RPMI7951 (cell line): Measurements from ENCODE around the gene GALNT15. TPM values are rescaled to one million over a fixed set of nuclear protein-coding genes. Genes with fewer than 3 reads are reported as not detected.

ENCODE experiments used
- DNase-seq: peaks from one replicate; pipeline ENCODE4 v3.0.0-alpha.2; 2012; ENCODE audit warnings: low read depth
- total RNA-seq: library from RNA; depleted of rRNA; stranded (reverse); fragments of >200 nt; shearing (Covaris generic); gene quantifications from 2 replicates; pipeline ENCODE4 v1.2.3, GENCODE V29; 2014; rRNA removed

The GALNT15 gene, protein sequence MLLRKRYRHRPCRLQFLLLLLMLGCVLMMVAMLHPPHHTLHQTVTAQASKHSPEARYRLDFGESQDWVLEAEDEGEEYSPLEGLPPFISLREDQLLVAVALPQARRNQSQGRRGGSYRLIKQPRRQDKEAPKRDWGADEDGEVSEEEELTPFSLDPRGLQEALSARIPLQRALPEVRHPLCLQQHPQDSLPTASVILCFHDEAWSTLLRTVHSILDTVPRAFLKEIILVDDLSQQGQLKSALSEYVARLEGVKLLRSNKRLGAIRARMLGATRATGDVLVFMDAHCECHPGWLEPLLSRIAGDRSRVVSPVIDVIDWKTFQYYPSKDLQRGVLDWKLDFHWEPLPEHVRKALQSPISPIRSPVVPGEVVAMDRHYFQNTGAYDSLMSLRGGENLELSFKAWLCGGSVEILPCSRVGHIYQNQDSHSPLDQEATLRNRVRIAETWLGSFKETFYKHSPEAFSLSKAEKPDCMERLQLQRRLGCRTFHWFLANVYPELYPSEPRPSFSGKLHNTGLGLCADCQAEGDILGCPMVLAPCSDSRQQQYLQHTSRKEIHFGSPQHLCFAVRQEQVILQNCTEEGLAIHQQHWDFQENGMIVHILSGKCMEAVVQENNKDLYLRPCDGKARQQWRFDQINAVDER
- total RNA-seq, result 0.12 TPM in 1 of 2 replicates, not detected in the other

DNA sequence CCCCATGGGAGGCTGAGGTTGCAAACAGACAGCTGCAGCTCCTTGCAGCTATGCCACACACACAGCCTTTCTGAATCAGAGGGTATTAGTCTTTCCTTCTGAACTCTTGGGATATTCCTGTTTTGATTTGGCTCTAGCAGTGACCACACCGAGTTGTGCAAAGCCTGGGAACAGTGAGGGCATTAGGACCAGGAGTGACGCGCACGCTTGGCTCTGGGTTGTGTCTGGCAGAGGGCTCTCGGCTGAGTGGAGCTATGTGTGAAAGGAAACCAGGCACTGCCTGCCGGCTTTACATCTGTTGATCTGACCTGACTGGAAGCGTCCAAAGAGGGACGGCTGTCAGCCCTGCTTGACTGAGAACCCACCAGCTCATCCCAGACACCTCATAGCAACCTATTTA lies at the start of gene GALNT15:
GALNT15 (plus strand) TSS at position 292 of the 400 bp plus-strand sequence. CDS start 472 bp downstream, outside the sequence.
- peak; percentile 87 for DNase-seq

DNA sequence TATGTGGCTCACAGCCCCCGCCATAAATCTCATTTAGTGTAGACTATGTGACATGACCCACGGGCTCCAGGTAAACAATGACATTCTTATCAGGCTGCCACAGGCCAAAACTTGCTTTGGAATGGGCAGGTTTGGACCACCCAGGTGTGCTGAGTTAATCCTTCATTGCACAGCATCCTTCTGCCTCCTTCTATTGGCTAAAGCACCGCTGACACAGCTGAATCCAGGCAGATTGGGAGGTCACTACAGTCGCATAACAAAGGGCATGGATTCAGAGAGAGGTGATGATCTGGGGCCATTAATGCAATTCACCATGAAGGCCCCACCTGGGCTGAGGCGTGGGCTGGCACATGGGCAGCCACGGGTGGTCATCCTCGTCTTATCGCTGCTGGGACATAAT lies 47.8 kb upstream of the GALNT15 start:
- no peak for DNase-seq

DNA sequence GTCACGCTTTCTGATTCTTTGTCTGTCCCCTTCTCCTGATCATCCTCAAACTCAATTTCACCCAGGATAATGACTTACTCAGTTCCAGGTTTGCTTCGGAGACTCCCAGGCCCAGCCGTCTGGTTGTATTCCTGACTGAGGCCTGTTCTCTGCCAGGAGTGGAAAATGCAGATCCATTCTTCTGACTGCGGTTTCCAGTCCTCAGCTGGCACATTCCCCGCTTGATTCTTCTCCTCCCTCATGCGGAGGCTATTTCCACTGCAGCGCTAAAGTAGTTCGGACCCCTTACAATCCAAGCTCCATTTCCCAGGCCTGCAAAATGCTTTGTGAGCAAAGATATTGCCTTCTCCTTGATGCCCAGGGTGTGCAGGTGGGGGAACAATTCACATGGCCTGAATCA lies 47.2 kb upstream of the GALNT15 start:
- no peak for DNase-seq

DNA sequence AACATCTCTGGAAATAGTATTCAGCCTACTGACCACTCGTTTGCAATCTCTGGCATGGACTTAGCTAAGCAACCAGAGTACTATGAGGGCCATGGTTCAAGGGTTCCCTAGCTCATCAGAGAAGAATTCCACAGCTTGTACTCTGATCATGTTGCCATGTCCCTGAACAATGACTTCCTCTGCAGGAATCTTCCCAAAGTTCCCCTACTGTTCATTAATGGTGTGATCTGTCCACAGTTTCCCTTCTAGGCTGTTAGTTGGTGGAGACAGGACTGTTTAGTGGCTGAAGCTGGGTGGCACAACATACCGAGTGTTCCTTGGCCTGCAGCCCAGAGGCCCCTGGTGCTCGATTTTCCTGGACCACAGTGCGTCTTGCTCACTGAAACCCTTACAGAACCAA lies 44.4 kb upstream of the GALNT15 start:
- DNase-seq, result peak; percentile 55

DNA sequence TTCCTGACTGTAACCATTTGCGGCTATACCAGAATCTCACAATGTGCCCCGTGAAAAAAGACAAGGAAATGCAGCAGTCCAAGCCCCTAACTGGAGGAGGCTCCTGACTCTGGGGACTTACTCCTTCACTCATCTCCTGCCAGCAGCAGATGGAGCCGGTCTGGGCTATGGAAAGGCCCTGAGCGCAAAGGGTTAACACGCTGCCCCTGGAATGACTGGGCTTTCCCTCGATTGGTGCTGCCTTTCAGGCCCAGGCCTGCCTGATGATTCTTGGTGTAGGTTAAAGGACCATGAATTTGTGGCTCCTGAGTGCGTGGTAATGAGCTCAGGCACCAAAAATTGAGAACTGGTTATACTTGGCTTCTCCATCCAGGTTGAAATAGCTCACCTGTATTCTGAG lies 42.3 kb upstream of the GALNT15 start:
- no peak for DNase-seq

DNA sequence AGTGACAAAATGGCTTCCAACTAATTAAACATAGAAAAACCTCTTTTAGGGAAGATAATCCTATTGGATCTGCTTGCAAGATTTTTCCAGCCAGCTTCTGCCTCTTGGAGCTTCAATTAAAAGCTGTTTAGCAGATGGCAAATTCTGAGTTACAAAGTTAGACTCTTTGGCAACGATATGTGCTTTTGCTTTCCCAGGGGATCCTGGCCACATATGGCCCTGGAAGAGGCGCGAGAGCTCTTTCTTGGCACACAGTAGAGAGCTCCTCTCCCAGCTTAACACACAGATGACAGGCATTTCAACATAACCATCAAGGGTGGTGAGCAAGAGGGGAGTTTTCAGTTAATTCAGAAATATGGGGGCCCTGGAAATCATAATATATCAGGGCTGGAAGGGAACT lies 41.6 kb upstream of the GALNT15 start:
- DNase-seq, result peak; percentile 39

DNA sequence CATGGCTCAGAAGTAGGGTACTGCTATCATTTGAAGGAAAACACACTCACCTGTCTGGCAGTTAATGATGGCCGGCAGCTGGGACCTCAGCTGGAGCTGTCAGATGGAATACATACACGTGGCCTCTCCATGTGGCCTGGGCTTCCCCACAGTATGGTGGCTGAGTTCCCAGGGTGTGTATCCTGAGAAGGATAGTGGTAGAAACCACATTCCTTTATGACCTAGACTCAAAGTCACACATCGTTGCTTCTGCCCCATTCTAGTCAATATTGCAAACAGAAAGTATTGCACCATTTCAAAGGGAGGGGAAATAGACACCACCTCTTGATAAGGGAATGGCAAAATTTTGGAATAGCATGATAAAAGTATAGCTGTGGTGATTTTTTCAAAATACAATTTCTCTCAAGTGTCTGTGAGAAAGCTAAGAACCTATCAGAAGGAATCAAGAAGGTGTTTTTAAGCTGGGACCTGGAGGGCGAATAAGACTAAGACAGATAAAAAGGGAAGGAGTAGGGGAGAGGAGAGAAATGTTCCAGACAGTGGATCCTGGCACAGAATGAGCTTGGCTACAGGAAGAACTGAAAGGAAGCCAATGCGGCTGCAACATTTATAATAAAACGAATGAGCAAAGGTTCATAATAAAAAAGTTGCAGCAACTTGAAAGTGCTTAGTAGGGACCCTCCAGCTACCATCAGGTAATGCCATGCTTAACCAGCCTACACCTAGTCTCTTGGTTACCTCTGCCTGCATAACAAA lies 40.1 kb upstream of the GALNT15 start:
- peak; percentile 38 for DNase-seq

DNA sequence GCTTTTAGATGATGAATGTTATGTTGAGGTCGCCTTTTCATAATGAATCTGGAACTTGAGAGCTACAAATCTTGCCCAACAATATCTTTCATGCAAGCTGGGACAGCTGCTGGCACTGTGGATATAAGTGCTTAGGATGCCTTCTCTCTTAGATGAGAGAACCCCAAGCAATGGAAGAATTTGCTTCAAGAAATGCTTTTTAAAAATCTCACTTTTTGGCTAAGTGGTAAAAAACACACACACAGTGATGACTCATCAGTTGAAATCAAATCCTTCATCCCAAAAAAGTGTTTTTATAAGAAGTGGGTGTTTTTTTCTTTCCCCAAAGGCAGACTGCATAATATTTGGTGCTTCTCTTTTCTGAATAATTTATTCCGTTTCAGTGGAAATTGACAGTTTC lies 38.4 kb upstream of the GALNT15 start:
- DNase-seq, result peak; percentile 30

DNA sequence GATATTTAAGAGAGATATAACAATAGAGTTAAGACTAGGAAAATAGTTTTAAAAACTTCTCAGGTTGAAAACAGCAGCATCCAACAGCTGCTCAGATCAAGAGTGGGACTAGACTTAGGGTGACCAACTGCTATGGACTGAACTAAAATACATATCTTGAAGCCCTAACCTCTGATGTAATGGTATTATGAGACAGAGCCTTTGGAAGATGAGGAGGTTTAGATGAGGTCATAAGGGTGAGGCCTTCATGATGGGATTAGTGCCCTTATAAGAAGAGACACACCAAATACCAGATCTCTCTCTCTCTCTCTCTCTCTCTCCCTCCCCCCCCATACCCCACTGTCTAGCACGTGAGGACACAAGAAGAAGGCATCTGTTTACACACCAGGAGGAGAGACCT lies 37.4 kb upstream of the GALNT15 start:
- no peak for DNase-seq

DNA sequence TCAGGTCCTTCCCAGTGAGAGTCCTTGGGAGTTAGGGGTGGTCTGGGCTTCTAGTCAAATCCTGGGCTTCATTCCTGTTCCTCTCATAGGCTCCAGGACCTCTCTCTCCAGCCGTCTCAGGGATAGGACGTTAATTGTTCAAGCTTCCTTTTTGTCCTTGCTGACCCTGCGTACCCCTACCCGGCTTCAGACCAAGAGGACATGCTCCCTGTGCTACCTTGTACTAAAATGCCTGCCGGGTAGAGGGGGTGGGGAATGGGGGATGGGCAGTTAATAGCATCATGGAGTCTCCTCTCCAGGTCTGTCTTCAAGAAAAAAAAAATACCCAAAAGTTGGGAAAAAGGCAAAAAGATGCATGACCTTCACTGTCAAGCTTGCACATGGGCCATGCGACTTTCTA lies 36.5 kb upstream of the GALNT15 start:
- no peak for DNase-seq

DNA sequence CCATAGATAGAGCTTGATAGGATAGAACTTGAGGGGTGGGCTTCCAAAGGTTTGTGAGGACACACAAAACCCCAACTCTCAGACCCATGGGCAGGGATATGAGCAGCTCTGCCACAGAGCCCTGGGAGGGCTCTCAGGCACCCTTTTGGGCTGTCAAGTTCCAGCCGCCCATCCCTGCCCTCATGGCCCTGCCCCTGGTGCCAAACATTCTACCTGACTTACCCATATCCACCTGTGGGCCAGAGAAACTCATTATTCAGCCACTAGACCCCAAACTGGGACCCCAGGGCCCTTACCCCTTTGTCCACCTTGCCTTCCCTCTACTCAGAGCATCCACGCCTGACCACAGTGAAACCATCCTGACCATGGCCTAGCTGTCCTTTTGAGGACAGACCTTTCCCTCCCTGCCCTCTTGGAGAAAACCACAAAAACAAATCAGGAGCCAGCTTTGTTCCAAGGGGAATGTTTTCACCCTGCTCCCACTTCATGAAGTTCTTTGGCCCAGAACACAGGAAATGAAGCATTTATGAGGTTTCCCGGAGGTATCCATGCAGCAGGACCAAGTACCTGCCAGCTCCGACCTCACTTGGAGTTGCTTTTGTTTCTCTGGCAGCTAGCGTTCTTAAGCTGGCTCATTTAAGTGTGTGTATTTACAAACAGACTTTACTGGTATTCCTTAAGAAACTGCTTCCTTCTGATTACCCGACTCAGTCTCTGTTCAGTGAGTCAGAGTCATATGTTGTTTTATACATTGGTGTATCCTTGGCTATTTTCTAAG lies 34.2 kb upstream of the GALNT15 start:
- DNase-seq, result peak; percentile 58

DNA sequence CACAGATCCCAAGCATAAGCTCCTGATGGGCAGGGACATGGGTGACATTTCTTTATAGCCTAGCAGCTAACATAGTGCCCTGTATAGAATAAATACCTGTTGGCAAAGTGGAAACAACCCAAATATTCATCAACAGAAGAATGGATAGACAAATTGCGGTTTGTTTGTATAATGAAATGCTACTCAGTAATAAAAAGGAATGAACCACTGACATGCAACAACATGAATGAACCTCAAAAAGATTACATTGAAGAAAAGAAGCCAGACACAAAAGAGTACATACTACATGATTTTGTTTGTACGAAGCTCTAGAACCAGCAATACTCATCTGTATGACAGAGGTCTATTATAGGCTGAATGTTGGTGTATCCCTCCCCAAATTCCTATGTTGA lies 33.6 kb upstream of the GALNT15 start:
- DNase-seq, result no peak

DNA sequence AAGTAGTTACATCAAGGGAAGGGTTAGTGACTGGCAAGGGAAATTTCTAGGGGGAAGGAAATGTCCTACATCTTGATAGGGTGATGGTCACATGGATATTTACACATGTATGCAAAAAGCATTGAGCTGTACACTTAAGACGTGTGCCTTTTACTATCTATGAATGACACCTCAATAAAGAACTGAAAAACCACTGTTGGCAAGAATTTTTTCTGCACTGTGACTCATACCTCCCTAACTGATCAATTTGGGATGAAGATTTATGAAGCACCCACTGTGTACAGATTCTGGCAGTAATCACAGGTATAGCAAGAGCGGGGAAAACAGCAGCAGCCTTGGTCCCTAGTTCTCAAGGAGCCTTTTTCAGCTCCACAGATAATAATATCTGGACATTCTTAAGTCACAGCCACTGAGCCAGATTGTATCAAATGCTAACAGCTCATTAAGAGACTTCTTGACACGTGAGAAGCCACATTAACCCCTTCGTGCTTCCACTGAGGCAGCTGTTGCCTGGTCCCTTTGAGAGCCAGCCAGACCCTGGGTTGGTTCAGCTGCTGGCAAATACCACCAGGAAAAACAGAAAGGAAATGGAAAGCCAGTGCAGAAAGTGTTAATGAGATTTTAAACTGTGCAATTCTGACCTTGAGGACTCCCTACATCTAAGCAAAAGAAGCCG lies 32.0 kb upstream of the GALNT15 start:
- DNase-seq, result no peak

DNA sequence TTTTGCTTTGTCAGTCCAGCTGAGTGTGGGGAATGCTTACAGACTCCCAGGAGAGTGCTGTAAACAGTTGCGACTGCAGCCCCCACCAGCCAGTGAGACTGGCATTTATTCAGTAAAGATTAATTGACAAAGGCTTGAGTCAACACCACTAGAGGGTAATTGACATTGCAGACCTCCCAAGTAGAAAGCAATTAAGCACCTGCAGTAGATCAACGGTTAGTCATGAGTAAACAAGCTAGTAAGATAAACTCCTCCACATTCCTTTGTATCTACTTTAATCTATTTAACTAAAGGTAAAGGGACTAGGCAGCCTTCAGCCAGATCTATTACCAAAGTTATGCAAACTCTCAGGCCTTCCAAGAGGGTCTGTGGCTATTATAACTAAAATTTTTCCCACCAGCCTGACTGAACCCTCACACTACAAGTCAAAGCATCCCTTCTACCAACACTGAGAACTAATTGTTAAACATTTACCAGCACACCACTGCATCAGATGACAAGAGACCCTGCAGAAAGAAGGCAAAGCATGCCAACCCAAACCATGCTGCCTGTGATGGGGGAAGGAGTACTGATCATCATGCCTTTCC lies 30.5 kb upstream of the GALNT15 start:
- no peak for DNase-seq

DNA sequence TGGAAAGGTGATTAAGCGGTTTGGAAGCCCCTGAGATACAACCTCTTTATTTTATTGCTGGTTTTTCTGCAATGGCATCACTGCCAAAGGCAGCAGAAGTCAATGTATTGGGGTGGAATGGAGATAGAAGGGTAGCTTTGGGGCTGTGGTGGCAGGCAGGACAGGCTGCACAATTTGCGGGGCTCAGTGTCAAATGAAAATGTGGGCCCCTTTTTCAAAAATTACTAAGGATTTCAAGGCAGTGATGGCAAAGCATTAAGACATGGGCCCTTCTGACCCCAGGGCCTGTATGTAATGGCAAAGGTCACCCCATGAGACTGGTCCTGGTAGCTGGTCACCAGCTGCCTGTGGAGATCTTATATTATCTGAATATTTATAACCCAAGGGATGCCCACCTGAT lies 29.3 kb upstream of the GALNT15 start:
- no peak for DNase-seq

DNA sequence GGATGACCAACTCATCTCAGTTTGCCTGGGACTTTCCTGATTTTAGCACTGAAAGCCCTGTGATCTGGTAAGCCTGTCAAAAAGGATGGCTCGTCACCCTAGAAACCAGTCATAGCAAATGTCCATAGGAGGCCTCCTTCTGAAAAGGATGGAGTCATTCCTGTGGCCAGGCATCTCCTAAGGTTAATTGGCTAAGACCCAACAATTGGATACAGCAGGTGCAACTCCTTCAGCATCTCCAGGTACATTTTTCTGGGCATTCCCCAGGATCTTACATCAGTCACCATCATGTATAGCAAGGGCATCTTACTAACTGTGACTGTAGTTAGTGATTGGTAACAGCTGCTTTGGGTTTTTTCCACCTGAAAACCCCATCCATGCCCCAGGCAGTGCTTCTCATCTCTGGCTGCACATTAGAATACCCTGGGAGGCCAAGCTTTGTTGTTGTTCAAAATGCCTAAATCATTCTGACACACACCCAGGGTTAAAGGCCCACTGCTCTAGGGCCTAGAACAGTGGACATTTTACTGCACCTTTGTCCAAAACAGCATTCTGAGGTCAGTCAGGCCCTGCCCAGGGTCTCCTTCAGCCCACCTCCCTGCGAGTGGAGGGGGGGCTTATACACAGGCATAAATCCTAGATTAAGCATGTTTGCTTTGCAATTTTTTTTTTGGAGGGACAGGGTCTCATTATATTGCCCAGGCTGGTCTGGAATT lies 28.3 kb upstream of the GALNT15 start:
- peak; percentile 90 for DNase-seq

DNA sequence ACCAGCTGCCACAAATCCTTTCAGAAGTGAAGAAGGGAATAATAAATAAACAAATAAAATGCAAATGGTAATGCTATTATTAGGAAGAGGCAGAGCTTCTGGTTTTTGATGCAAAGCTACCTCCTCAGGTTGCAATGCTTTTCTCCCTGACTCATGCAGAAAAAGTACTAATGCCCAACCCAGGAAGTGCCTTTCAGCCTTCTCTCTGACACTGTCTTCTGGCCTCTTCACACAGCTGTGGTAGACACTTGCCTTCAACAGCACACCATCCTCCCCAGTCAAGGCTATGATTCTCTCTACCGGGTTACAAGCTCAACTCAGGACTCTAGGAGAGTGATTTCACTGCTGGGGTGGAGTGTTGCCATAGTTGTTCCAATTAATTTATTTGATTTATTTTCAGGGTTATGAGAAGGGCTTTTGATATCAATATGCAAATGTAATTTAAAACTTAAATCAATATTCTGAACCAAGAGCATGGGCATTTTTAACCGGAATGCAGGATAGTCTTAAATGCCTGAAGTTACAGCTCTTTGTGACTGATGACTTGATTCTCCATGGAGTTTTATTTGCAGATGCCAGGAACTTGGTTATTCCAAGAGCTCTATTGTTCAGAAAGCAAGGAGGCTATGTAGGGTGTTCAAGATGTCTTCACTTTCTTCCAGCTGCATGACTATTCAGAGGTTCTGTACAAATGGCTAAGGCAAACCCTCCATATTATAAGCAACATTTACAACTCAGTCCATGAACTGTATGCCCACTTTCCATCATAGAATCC lies 27.1 kb upstream of the GALNT15 start:
- peak; percentile 64 for DNase-seq

DNA sequence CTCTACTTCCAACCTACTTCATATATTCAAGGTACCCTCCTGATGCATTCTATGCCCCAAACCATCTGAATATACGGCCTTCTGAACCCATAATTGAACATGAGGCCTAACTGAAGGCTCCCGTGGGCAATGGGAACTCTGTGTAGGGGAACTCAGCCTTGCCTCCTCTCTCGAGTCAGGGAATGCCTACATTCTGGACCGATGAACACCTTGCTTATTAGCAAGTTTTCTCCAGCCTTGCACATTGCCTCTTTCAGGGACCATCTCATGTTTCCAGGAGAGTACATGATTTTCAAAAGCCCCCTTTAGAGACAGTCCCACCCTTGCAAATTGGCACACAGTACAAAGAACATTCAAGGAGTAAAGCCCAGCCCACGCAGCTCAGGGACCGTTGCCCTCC lies 26.3 kb upstream of the GALNT15 start:
- no peak for DNase-seq

DNA sequence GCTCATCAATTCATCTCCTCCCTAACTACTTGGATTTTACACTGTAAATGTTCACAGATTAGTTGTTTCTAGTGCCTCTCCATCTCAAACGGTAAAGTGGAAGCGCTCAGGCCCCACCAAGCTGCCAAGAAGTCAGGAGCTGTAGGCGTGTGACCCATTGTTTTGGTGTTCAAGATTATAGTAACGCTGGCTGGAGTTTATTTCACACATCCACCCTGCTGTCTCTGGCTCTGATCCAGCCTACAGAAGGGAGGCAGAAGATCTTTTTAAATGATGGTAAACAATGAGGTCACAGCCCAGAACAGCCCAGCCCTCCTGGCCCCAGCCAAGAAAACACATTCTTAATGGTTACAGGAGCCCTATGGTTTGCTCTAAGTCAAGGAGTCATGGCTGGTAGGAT lies 25.7 kb upstream of the GALNT15 start:
- peak; percentile 71 for DNase-seq
